GM19025 (cell line): ENCODE data around the gene SNAI3.
A peak's percentile ranks its signal among the peaks of the same experiment; 100 is the strongest.

Source experiments
- ATAC-seq: cut with Tn5 transposase; IDR thresholded peaks from one replicate; pipeline ENCODE4 v1.9.1; 2021; ENCODE audit warnings: mild to moderate bottlenecking, low read depth, moderate library complexity; ENCODE audit not compliant: unreplicated experiment

Gene SNAI3

DNA sequence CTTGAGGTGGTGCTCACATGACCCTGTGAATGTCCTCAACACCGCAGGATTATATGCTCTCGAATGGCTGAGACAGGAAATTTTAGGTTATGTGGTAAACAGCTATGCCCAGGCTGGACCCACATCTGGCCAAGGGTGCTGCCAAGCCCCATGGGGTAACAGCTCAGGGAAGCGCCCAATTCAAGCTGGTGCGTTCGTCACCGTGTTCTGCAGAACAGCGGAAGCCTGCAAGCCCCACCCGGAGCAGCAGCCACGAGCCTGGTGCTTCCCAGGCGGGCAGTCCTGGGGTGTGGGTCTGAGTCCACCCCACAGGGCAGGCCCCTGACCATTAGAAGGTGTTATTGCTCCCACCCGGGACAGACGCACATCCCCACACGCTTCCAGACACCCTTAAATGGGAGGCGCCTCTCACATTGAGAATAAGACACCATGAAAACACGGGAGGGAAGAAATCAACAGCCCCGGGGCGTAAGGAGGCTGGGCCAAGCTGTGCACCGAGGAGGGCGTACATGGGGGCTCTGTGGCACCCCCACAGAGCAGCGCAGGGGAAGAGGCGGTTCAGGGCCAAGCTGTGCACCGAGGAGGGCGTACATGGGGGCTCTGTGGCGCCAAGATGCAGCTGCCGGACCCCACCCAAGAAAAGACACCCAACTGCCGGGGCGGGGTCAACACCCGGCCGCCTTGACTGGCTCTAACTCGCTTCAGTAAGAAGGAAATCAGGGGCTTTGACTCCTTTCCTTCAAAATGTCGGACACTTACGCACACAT, 32.5 kb downstream of the SNAI3 start:
- no peak for ATAC-seq

- no peak for ATAC-seq
Observed at GRCh38 chr16:88653101-88653500, 33.2 kb downstream of the SNAI3 start.

DNA sequence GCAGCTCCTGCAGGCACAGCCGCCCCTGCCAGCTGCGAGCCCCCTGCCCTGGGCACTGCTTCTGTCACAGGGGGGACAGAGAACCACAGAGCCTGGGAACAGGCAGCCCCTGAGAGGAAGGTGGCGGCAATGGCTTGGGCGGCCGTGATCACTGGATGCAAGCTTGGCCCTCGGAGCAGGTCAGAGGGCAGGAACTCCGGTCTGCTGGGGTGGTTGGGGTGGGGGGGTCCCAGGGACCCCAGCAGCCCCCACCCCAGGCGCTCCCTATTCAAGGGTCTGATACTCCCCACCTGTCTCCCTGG, 33.6 kb downstream of the SNAI3 start:
- ATAC-seq = no peak

DNA sequence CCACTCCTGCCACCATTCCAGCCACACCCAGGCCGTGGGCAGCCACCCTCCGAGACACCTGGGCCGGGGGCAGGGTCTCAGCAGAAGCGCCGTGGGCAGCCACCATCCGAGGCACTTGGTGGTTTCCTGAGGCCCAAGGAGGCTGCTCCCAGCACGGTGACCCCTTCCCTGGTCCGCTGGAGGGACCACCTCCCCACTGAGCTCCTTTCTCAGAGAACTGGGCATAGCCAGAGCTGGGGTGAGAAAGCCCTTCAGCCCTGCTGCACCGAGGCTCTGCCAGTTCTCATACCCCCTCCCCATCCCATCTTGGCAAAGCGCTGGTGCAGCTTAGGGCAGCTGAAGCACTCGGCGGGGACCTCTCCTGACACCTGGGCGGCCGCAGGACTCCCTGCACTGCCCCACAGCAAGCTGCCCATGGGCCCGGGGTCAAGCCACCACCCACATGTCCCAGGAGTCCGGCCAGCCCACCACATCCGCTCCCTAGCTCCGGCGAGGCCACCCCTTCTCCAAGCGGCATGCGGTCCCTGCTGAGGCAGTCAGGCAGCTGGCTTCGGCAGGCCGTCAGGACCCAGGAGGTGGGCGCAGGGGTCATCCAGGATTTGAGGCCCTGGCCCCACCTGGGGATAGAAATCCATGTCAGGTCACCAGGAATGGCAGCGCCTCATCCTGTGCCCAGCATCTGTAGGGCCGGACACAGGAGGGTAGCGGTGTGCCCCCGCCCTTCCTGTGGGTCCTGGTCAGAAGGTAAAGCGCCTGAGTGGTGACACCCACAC, 34.1 kb downstream of the SNAI3 start:
- ATAC-seq = no peak

DNA sequence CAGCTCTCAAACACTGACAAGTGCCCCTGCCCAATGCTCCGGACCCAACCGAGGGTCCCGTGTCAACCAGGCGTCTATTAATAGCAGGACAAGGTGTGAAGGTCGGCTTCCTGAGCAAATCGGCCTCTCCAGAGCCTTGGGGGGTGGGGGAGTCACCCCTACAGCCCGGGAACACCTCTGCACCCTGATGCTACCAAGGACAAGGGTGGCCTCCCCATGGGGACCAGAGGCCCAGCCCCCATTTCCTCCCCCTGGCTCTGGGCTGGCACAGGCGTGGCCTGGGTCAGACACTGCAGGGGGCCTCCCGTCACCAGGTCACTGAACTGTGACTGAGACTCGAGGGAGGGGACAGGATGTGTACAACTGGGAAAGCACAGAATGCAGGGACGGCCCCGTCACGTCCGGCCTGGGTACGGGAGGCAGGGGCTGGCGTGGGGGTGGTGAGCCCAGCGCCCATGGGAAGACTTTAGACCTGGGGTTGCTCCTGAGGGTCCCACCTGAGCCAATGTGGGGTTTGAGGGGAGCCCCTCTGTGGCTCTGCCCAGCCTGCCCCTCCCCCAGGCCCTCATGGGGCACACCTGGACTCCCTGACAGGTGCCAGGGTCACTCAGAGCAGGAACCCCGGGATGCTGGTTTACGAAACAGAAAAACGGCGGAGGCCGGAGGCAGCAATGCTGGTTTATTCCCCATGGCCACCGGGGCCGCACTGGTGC, 34.9 kb downstream of the SNAI3 start:
- peak; percentile 63 for ATAC-seq

GRCh38 chr16:88650749-88651275, 35.5 kb downstream of the SNAI3 start, which contains the start of gene CYBA:
CYBA (minus strand) TSS chr16:88651053; CDS start chr16:88651013, 40 bp downstream.
- ATAC-seq = peak; percentile 78

DNA sequence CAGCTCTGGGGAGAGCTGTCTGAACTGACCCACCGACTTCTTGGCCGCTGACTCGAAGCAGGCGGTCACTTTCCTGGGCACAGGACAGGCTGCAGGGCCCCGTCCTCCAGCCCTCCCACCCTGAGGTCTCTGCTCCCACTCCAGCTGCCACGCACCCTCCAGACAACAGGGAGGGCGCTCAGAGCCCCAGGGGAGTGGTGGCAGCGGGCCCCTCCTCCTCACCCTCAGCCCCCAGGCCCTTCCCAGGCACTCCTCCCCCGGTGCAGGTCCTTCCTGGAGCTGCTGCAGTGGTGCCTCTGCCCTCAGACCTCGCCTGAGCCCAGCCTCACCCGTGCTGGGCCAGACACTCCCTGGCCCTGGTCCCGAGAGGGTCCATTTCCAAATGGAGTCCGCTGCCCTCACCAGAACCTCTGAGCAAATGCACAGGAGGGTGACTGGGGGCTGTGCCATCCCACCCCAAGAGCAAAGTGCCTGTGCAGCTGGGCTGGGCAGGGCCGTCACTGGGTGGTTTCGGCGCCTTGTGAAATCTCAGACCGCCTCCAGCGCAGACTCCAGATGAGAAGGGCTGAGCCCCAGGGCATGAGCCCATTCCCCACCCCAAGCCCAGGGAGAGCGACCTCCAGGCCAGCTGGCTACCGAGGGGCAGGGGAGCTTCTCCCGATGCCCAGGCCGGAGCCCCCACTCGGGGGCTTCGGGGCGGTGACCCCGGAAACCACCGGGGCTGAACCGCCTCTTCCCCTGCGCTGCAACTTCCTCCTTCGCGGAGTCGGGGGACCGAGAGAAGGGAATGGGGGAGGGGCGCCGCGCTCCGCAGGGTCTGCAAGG, 36.2 kb downstream of the SNAI3 start:
- ATAC-seq = peak; percentile 5

DNA sequence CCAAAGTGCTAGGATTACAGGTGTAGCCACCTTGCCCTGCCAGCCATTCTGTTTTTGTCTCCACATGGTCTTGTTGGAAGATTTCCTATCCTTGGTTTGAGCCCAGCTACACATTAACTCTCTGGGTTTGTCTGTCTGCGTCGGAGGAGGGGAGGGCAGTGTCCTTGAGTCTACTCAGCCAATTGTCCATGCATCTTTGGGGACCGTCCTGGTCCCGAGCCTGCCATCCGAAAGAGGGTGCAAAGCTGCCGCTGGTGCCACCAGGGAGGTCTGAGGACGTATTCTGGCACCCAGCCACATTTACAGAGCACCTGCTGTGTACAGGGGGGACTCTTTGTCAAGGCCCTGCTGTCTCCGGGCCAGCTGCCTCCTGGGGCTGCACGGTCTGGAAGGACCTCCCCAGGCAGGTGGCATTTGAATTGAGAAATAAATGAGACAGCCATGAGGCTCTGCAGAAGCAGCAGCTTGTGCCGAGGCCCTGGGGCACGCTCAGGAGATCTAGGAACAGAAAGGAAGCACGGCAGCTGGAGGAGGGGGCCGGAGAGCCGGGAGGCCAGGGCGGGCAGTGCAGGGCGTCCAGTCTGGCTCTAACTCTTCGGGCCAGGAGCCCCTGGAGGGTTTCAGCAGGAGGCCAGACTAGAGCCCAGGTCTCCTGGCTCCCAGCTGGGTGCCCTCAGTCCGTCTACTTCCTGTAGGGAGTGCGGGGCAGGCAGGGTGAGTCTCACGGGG, 36.9 kb downstream of the SNAI3 start:
- no peak for ATAC-seq

DNA sequence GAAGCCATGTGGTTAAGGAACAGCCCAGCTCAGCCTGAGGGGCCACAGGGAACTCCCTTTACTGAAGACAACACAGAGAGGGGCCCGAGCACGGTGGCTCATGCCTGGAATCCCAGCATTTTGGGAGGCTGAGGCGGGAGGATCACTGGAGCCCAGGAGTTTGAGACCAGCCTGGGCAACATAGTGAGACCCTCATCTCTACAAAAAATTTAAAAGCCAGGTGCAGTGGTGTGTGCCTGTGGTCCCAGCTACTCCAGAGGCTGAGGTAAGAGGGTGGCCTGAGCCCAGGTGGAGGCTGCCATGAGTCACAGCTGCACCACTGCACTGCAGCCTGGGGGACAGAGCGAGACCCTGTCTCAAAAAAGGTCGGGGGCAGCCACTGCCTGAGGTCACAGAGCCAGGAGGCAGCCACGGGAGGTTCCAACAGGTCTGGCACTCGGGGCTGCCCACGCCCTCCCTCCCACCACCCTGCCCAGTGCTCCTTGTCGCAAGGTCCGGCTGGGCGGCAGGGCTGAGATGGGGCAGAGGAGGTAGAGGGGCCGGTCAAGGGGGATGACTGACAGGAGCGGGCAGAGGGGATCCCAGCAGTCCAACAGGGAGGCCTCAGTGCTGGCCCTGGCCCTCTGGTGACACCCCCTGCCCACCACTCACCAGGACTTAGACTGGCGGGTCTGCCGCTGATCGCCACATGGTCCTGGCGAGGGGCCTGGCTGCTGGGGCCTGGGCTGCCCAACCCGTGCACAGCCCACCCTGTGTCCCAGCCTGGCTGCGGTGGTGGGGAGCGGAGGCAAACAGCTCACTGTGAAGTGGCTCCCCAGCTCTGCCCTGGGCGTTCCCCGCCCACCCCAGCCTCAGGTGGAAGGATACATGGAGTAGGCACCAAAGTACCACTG, 38.9 kb downstream of the SNAI3 start:
- no peak for ATAC-seq

GRCh38 chr16:88646345-88647034, 39.8 kb downstream of the SNAI3 start:
- ATAC-seq = no peak

DNA sequence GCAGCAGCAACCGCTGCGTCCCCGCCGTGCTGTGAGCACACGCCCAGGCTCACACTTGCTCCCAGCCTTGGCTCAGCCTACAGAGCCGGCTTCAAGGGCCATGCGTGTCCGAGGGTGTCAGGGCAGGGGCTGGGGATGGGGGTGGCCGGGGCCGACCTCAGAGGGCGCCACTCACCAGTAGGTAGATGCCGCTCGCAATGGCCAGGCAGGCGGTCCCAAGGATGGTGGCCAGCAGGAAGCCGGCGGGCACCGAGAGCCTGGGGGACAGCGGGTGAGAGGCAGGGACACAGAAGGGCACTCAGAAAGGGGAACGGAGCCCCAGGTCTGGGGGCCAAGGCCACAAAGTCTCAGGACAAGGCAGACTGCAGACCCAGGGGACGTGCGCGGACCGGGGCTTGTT, 40.4 kb downstream of the SNAI3 start:
- ATAC-seq = no peak

GRCh38 chr16:88645455-88645854, 40.9 kb downstream of the SNAI3 start:
- no peak for ATAC-seq

DNA sequence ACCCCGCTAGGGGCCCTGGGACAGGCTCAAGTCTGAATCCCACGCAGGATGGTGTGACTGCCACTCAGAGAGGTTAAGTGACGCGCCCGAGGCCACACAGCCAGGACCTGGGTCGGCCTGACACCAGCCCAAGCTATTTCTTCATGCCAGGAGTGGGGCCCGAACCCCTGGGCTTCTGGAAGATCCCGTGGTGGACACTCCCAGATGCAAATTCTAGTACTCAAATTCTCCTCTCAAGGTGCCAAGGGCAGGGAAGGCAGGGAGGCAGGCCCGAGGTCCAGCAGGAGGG, 42.7 kb downstream of the SNAI3 start:
- ATAC-seq = no peak

DNA sequence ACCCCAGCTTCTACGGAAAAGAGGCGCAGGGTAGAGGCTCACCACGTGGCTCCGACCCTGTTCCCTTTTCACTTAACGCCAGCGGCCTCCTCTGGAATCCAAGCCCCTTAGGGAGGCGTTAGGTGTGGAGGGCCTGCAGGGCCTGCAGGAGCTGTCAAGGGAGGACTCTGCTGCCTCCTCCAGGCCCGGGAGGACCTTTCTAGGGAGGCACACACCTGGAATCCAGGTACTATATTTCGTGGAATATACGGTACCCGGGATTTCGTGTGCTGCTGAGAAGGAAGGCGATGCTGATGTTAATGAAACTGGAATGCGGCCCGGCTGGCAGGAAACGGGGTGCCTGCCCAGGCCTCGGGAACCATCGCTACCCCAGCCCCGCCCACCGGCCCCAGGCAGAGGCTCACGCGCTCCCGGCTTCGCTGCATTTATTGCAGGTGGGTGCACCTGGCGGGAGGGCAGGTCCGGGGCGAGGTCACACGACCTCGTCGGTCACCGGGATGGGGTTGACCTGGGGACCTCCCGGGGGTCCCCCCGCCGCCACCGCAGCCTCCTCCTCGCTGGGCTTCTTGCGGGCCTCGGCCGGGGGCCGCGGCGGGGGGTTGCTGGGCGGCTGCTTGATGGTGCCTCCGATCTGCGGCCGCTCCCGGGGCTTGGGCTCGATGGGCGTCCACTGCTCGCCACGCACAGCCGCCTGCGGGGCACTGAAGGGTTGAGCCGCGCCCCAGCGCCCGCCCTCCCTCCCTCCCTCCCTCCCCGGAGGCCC, 43.2 kb downstream of the SNAI3 start:
- no peak for ATAC-seq

DNA sequence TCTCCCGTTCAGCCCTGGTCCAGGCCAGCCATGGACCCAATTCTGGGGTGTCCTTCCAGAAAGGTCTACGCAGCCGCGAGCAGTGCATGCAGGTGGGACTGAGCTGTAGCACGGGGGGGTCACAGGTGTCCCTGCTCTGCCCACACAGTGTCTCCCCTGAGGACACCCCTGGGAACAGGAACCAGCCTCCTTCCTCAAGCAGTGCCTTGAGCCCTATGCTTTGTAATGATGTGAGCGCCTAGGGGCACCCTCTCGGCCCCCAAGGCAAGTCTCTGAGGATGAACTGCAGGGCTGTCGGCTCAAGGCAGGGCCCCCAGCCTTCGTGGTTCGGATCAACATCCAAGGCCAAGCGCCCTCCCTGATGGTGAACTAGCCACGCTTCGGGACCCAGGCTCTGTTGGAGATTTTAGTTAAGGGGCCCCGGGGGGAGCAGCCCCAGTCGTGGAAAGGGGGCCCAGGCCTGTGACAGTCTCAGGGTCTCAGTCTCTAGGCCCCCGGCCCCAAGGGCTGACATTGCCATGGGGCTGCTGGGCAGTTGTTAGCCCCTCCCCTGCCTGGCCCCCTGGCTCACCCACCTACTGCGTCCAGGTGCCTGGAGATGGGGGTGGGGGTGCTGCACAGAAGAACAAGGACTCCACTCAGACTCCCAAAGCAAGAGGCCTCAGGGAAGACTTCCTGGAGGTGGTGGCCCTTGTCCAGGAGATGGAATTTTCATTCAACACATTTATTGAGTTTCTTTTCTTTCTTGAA, 45.6 kb downstream of the SNAI3 start:
- no peak for ATAC-seq

DNA sequence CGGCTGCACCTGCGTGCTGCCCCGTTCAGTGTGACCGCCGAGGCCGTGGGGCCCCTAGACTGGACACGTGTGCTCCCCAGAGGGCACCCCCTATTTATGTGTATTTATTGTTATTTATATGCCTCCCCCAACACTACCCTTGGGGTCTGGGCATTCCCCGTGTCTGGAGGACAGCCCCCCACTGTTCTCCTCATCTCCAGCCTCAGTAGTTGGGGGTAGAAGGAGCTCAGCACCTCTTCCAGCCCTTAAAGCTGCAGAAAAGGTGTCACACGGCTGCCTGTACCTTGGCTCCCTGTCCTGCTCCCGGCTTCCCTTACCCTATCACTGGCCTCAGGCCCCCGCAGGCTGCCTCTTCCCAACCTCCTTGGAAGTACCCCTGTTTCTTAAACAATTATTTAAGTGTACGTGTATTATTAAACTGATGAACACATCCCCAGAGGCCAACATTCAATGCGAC, 46.2 kb downstream of the SNAI3 start:
- ATAC-seq = no peak
